ENCODE results near the gene SLC7A1.

GRCh38 chr13:29564818-29565217 is 30.7 kb downstream of the SLC7A1 start:
- TF ChIP-seq, protein P1, sequence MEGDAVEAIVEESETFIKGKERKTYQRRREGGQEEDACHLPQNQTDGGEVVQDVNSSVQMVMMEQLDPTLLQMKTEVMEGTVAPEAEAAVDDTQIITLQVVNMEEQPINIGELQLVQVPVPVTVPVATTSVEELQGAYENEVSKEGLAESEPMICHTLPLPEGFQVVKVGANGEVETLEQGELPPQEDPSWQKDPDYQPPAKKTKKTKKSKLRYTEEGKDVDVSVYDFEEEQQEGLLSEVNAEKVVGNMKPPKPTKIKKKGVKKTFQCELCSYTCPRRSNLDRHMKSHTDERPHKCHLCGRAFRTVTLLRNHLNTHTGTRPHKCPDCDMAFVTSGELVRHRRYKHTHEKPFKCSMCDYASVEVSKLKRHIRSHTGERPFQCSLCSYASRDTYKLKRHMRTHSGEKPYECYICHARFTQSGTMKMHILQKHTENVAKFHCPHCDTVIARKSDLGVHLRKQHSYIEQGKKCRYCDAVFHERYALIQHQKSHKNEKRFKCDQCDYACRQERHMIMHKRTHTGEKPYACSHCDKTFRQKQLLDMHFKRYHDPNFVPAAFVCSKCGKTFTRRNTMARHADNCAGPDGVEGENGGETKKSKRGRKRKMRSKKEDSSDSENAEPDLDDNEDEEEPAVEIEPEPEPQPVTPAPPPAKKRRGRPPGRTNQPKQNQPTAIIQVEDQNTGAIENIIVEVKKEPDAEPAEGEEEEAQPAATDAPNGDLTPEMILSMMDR (conservative IDR thresholded peaks at IDR 0.05; ENCODE audit: low read depth, low read length): peak; percentile 23; the same call in 1 of the 2 replicates
- TF ChIP-seq FOS (IDR thresholded peaks at IDR 0.05; ENCODE audit: low read depth, low read length) (no peak), RAD21 (IDR thresholded peaks at IDR 0.05; ENCODE audit: low read length) (no peak), SMC3 (IDR thresholded peaks at IDR 0.05; ENCODE audit: low read depth, low read length) (no peak), MAZ (IDR thresholded peaks at IDR 0.05; ENCODE audit: borderline replicate concordance, low read depth, low read length) (no peak), BHLHE40 (IDR thresholded peaks at IDR 0.05; ENCODE audit: low read depth, low read length) (no peak), RCOR1 (IDR thresholded peaks at IDR 0.05; ENCODE audit: insufficient replicate concordance, low read length) (no peak), ELK1 (IDR thresholded peaks at IDR 0.05; ENCODE audit: borderline replicate concordance, low read depth, low read length) (no peak), POLR2A (IDR thresholded peaks at IDR 0.05; ENCODE audit: low read depth, low read length) (no peak), MAFK (IDR thresholded peaks at IDR 0.05; ENCODE audit: low read depth, low read length) (no peak), MXI1 (IDR thresholded peaks at IDR 0.05; ENCODE audit: borderline replicate concordance, low read depth, low read length) (no peak)
